ENCODE measurements around the gene SH3PXD2A. TPM values are rescaled to one million over a fixed set of nuclear protein-coding genes. Genes with fewer than 3 reads are reported as not detected.

SH3PXD2A gene
- total RNA-seq, 4 donors from 2014 or later, result 9.4 to 20.6 (median 11.2) TPM

GRCh38 chr10:103651783-103652476, 203.4 kb downstream of the SH3PXD2A start:
- intact Hi-C loops (cut with DNase I), result no loop called here
- Histone ChIP-seq H3K36me3 (no peaks in the 10 kb centered on the region), H3K27me3 (no peaks in the 10 kb centered on the region), H3K27ac (peak overlapping the region in 1 of 3 donors; percentile 18), H3K4me3 (replicated peaks in 1 of 3) (no peak overlapping the region), H3K4me1 (peaks cover 24 to 43% of the 10 kb centered on the region in 2 donors), H3K9me3 (no peaks in the 10 kb centered on the region)
- no peak for DNase-seq
- TF ChIP-seq POLR2A (IDR thresholded peaks at IDR 0.05) (no peak), CTCF (IDR thresholded peaks at IDR 0.05) (no peak)
- WGBS, 2 donors, result 68 to 77% methylated on average over 10 of the region's 10 CpGs

GRCh38 chr10:103651333-103651732, 204.0 kb downstream of the SH3PXD2A start:
- intact Hi-C loops (cut with DNase I), result no loop called here
- Histone ChIP-seq H3K4me1 (peaks cover 24 to 43% of the 10 kb centered on the region in 2 donors), H3K27ac (no peak overlapping the region), H3K36me3 (no peaks in the 10 kb centered on the region), H3K27me3 (no peaks in the 10 kb centered on the region), H3K9me3 (no peaks in the 10 kb centered on the region), H3K4me3 (replicated peaks in 1 of 3) (no peak overlapping the region)
- WGBS, 2 donors, result 78 to 81% methylated on average over 1 of the region's 1 CpG
- no peak for DNase-seq
- TF ChIP-seq POLR2A (IDR thresholded peaks at IDR 0.05) (no peak), CTCF (IDR thresholded peaks at IDR 0.05) (no peak)

GRCh38 chr10:103649654-103650423, 205.5 kb downstream of the SH3PXD2A start:
- TF ChIP-seq POLR2A (IDR thresholded peaks at IDR 0.05) (no peak), CTCF (IDR thresholded peaks at IDR 0.05) (no peak)
- no peak for DNase-seq
- WGBS, 2 donors, result 79 to 86% methylated on average over 8 of the region's 11 CpGs
- H3K27ac ChIP-seq, result peak overlapping the region in 2 of 3 donors; percentile 32 to 48
- H3K36me3 ChIP-seq, result no peaks in the 10 kb centered on the region
- H3K4me3 ChIP-seq (replicated peaks in 1 of 3), result no peak overlapping the region
- H3K27me3 ChIP-seq, result no peaks in the 10 kb centered on the region
- peaks cover 24 to 43% of the 10 kb centered on the region in 2 donors for H3K4me1 ChIP-seq
- H3K9me3 ChIP-seq, result no peaks in the 10 kb centered on the region
- intact Hi-C loops (cut with DNase I), result no loop called here

- H3K4me1 ChIP-seq, result peaks cover 24 to 43% of the 10 kb centered on the region in 2 donors
- no peaks in the 10 kb centered on the region for H3K27me3 ChIP-seq
- DNase-seq, result peak; percentile 50 to 51
- peak overlapping the region in 2 of 3 donors; percentile 32 to 48 for H3K27ac ChIP-seq
- TF ChIP-seq CTCF (IDR thresholded peaks at IDR 0.05) (no peak), POLR2A (IDR thresholded peaks at IDR 0.05) (no peak)
- WGBS, 2 donors, result 53 to 57% methylated on average over 13 to 18 of the region's 18 CpGs
- no peaks in the 10 kb centered on the region for H3K36me3 ChIP-seq
- no peak overlapping the region for H3K4me3 ChIP-seq (replicated peaks in 1 of 3)
- intact Hi-C loops (cut with DNase I), result no loop called here
- no peaks in the 10 kb centered on the region for H3K9me3 ChIP-seq
These were observed 206.5 kb downstream of the SH3PXD2A start for GRCh38 chr10:103648636-103649532.
